ENCODE results near the gene SH3BGRL2. TPM values are rescaled to one million over a fixed set of nuclear protein-coding genes. Genes with fewer than 3 reads are reported as not detected.

SH3BGRL2 gene
- total and polyA plus RNA-seq, 2 of the 4 experiments (the other 2 are of a cell fraction), result 2.4 to 5.6 TPM

- H3K9me1 ChIP-seq (ENCODE audit: insufficient read depth, low read length), result no peaks in the 10 kb centered on the region
- no peak overlapping the region for H3K4me3 ChIP-seq (ENCODE audit: insufficient read depth, low read depth, low read length)
- dilution Hi-C loops (cut with HindIII; ENCODE audit: low sequenced_read_pairs, unreplicated experiment), result no loop called here
- no peak overlapping the region for H2BK5ac ChIP-seq (ENCODE audit: low read depth, low read length, poor library complexity, severe bottlenecking)
- H2BK120ac ChIP-seq (ENCODE audit: low read depth, low read length), result no peak overlapping the region
- no peak overlapping the region for H3K27ac ChIP-seq (ENCODE audit: insufficient read depth, low read length)
- CTCF ChIA-PET, result no interaction called here
- no peaks in the 10 kb centered on the region; a peak in 1 of 4 replicates for H3K79me1 ChIP-seq (ENCODE audit: low read depth in 1 of 2, low read length in 2 of 2)
- no peak overlapping the region for H3K4ac ChIP-seq (ENCODE audit: low read depth, low read length)
- H3K9ac ChIP-seq (ENCODE audit: low read depth, low read length), result no peak overlapping the region
- no peak overlapping the region for H3K4me2 ChIP-seq (ENCODE audit: low read depth, low read length)
- TF ChIP-seq BHLHE40 (IDR thresholded peaks at IDR 0.05; ENCODE audit: low read depth, low read length) (no peak), CHD1 (IDR thresholded peaks at IDR 0.05; ENCODE audit: low read depth, low read length) (no peak), ELK1 (IDR thresholded peaks at IDR 0.05; ENCODE audit: borderline replicate concordance, low read depth, low read length) (no peak), MAZ (IDR thresholded peaks at IDR 0.05; ENCODE audit: borderline replicate concordance, low read depth, low read length) (no peak), RAD21 (IDR thresholded peaks at IDR 0.05; ENCODE audit: low read length) (no peak), NFE2L2 (IDR thresholded peaks at IDR 0.05; ENCODE audit: low read depth, low read length) (no peak), CEBPB (IDR thresholded peaks at IDR 0.05; ENCODE audit: low read depth, low read length) (no peak), MAFK (IDR thresholded peaks at IDR 0.05; ENCODE audit: low read depth, low read length) (no peak), USF2 (IDR thresholded peaks at IDR 0.05; ENCODE audit: low read depth, low read length) (no peak), RCOR1 (IDR thresholded peaks at IDR 0.05; ENCODE audit: insufficient replicate concordance, low read length) (no peak), MXI1 (IDR thresholded peaks at IDR 0.05; ENCODE audit: borderline replicate concordance, low read depth, low read length) (no peak), CTCF (conservative IDR thresholded peaks at IDR 0.05; ENCODE audit: low read depth, low read length) (no peak), SMC3 (IDR thresholded peaks at IDR 0.05; ENCODE audit: low read depth, low read length) (no peak), POLR2A (IDR thresholded peaks at IDR 0.05; ENCODE audit: low read depth, low read length) (no peak), FOS (IDR thresholded peaks at IDR 0.05; ENCODE audit: low read depth, low read length) (no peak), RFX5 (IDR thresholded peaks at IDR 0.05; ENCODE audit: low read depth, low read length) (no peak)
- no peak for DNase-seq
- ATAC-seq (ENCODE audit: low read depth), result no peak
- no peaks in the 10 kb centered on the region for H3K4me1 ChIP-seq (ENCODE audit: control insufficient read depth, insufficient read depth, low read length)
- no peak overlapping the region for H2BK20ac ChIP-seq (ENCODE audit: low read depth, low read length)
- H4K91ac ChIP-seq (ENCODE audit: insufficient read depth, low read depth, low read length), result no peak overlapping the region
- no peaks in the 10 kb centered on the region for H3K36me3 ChIP-seq (ENCODE audit: control insufficient read depth, insufficient read depth, low read length)
- H3K56ac ChIP-seq (ENCODE audit: extremely low read depth, insufficient read depth, low read length), result no peak overlapping the region
- no peak overlapping the region for H3K23ac ChIP-seq (ENCODE audit: low read depth, low read length)
- no peak overlapping the region for H3K18ac ChIP-seq (ENCODE audit: low read depth, low read length)
- H4K20me1 ChIP-seq (ENCODE audit: insufficient read depth, low read length), result no peaks in the 10 kb centered on the region
- H4K8ac ChIP-seq (ENCODE audit: low read depth in 2 of 2, low read length in 2 of 2), result no peak overlapping the region
- in situ Hi-C loops (cut with MboI; ENCODE audit: low sequenced_read_pairs), result no loop called here
- no peak overlapping the region for H2AK5ac ChIP-seq (ENCODE audit: low read depth, low read length)
- no peak overlapping the region for H4K5ac ChIP-seq (ENCODE audit: low read depth, low read length)
- H3K9me3 ChIP-seq (ENCODE audit: control insufficient read depth, insufficient read depth, low read length), result no peaks in the 10 kb centered on the region
- no peaks in the 10 kb centered on the region for H3K27me3 ChIP-seq (ENCODE audit: control insufficient read depth, insufficient read depth, low read length)
- H2AFZ ChIP-seq (replicated peaks; ENCODE audit: low read length, poor library complexity), result no peak overlapping the region
- intact Hi-C loops (cut with micrococcal nuclease), result no loop called here
- no peak overlapping the region for H2AK9ac ChIP-seq (replicated peaks; ENCODE audit: low read depth, low read length, poor library complexity)
- POLR2A ChIA-PET (ENCODE audit: unreplicated experiment), result no interaction called here
- no peak overlapping the region for H2BK15ac ChIP-seq (ENCODE audit: low read depth, low read length)
- no TSS peak for BruUV-seq (replicated peaks)
- no CpG with 5 or more reads among the region's 2 CpGs for WGBS, 2 experiments (ENCODE audit: extremely low coverage in 2 of 2, insufficient read length in 1 of 2)
- no peak overlapping the region for H3K14ac ChIP-seq (replicated peaks; ENCODE audit: low read depth, low read length)
These were observed 16.6 kb downstream of the SH3BGRL2 start for GRCh38 chr6:79647741-79648140.

Measured in IMR-90 (cell line).